Inferior parietal cortex (tissue), 1 donor: Measurements from ENCODE around the gene TMEM218.
A peak's percentile ranks its signal among the peaks of the same experiment; 100 is the strongest.

ENCODE experiments used
- DNase-seq: peaks from one replicate; pipeline ENCODE4 v3.0.0-alpha.2; 2016; ENCODE audit errors: extremely low spot score

TMEM218 gene

GRCh38 chr11:125129316-125129993, 18.0 kb upstream of the TMEM218 start:
- no peak for DNase-seq

DNA sequence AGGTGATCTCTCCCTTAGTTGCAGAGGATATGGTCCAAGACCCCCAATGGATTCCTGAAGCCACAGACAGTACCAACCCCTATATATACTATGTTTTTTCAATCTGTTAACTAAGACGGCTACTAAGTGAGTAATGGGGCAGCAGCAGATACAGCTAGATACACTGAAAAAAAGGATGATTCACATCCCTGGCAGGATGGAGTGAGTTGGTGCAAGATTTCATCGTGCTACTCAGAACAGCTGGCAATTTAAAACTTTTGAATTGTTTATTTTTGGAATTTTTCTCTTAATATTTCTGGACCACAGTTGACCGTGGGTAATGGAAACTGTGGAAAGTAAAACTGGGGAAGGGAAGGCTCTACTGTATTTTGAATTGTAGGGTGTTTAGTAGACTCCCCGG, 17.0 kb upstream of the TMEM218 start:
- no peak for DNase-seq

DNA sequence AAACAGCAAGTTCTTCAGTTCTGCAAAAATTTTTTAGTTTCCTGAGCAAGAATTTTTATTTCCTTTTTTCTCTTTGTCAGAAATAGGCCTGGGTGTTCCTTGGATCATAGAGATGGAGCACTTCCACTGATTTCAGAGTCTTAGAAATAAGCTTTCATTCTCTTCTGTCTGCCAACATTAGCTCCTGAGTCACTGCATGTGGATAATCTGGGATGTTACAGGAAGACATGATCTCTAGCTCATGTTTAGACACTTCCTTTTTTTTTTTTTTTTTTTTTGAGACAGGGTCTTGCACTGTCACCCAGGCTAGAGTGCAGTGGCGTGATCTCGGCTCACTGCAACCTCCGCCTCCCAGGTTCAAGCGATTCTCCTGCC, 13.2 kb upstream of the TMEM218 start:
- DNase-seq, result no peak

DNA sequence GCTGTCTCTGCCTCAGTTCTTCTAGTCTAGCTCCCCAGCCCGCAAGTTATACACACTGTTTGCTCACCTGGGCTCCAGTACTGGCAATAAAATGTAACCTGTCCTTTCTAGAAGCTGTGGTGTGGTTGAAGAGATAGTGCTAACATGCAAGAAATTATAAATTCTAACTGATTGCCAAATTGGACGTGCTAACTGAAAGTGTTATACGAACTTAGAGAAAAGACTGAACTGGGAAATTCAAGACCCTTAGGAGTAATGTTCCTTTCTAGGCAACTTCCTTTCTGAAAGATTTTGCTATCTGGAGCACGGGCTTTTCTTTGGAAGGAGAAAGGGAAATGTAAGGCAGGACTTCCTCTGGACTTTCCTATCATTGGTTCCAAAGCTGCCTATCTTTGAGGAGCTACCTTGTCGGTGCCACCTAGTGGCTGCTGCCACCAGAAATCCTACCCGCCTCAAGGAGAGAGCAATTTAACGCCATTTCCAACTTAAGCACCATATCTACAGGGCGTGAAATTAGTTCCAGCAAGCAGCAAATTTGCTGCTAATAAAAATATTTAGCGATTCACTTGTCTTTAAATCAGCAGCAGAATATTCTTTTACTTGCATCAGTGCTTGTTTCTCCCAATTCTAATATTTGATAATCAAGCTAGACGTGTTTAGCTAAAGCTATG, 12.7 kb upstream of the TMEM218 start:
- peak; percentile 47 for DNase-seq

GRCh38 chr11:125123194-125123946, 11.9 kb upstream of the TMEM218 start:
- no peak for DNase-seq

GRCh38 chr11:125117429-125117828, 6.0 kb upstream of the TMEM218 start:
- no peak for DNase-seq

- no peak for DNase-seq
These were observed 3.1 kb upstream of the TMEM218 start for GRCh38 chr11:125114518-125114917.

DNA sequence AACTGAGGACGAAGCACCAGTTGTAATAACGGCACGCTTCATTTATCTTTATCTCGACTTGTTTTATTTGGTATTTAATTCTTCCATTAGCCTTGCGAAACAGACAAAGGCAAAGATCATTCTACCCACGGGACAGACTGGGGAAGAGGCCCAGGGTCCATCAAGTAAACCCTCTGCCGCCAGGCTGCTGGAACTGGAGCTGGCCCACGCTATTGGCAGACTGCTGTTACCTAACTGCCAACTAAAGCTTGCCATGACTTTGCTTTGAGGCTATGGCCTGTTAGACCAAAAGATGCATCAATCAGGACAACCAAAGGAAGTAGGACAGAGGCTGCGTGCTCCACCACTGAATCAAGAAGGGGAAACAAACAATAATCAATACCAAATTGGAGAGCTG, 780 bp upstream of the TMEM218 start:
- no peak for DNase-seq

DNA sequence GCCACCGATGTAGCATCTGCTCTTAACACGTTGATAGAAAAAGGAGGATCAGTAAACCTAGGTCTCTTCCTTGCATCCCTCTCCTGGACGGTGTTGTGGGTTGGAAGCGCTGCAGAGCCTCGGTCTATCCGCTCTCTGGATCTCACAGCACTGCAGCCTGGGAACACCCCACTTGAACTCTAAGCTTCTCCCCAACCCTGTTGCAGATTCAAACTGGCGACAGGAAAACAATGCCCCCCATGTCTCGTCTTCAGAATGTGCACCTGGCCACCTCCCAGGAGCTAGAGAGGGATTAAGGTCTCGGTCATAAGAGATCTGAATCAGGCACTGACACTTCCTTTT, 454 bp downstream of the TMEM218 start:
- DNase-seq, result peak; percentile 34

DNA sequence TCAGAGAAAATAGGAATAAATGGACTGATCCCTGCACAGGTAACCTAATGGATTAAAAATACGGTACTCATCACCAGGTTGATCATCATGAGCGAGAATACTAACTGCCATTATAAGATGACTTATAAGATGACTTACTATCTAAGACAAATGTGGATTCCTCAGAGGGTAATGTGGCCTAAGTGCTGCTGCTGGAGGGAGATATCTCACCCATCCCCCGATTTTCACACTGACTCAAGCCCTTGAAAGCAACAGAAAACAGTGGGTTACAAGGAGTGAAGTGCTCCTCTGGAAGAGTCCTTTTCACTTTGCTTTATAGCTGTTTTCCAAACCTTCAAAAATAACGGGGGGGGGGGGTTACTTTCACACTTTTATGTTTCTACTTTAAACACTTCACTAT, 920 bp downstream of the TMEM218 start:
- DNase-seq, result no peak

- no peak for DNase-seq
These were observed 3.0 kb downstream of the TMEM218 start for GRCh38 chr11:125108469-125108868.

DNA sequence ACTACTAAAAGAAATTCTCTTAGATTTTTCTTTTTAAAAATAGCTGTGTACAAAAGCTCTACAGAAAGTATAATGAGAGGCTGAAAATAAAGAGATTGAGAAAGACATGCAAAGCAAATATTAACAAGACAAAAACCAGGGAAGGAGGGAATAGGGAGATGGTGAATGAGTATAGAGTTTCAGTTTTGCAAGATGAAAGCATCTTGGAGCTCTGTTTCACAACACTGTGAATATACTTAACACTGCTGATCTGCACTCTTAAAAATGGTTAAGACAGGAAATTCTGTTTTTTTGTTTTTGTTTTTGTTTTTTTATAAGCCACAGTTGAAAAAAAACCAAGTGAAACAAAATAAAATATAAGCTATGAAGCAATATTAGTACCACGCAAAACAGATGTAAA, 5.5 kb downstream of the TMEM218 start:
- DNase-seq, result no peak

- DNase-seq, result no peak
These were observed 8.9 kb downstream of the TMEM218 start for GRCh38 chr11:125102510-125102909.

DNA sequence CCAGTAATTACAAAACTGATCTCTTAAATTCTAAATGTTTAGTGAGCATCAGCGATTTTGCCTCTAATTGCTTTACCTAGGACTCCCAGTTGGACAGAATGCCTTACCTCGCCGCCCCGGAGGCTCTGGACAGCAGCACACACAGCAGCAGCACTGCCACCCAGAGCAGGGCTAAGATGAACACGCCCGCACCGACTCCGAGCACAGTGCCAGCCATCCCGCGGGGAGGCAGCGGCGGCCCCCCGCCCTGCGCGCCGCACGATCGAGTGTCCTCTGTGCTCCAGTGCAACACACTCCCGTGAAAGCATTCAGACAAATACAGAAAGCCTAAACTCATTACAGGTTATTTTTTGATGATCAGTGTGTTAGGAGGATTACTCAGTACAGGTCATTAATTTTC, 9.4 kb downstream of the TMEM218 start:
- DNase-seq, result no peak

- DNase-seq, result no peak
These were observed 9.8 kb downstream of the TMEM218 start for GRCh38 chr11:125101596-125101995.

DNA sequence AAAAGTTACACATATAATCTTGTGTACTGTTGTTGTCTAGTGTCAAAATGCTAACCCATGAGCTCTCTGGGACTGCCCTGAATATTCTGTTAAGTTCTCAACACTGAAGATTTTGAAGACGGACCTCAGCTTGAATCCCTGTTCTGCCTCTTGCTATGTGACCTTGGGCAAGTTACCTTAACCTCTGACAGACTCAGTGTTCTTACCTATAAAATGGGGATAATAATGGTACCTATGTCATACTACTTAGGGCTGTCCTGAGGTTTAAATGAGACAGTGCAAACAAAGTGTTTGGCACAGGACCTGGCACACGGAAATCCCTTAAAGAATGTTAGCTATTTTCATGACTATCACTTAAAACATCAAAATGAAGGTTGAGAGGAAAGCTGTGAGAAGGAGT, 11.3 kb downstream of the TMEM218 start:
- no peak for DNase-seq

- no peak for DNase-seq
These were observed 16.7 kb downstream of the TMEM218 start for GRCh38 chr11:125094731-125095130.

- no peak for DNase-seq
These were observed 17.9 kb downstream of the TMEM218 start for GRCh38 chr11:125093502-125093901.

DNA sequence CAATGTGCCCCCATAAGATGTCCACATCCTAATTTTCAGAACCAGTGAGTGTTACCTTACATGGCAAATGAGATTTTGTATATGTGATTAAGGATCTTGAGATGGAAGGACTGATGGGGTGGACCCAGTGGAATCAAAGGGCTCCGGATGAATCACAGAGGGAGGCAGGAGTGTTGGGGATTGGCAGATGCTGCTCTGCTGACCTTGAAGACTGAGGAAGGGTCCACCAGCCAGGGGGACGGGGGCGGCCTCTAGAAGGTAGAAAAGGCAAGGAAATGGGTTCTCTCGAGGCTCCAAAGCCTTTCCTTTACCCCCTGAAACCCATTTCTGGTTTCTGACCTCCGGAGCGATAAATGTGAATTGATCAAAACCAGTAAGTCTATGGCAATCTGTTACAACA, 18.8 kb downstream of the TMEM218 start:
- DNase-seq, result no peak

- DNase-seq, result no peak
These were observed 19.4 kb downstream of the TMEM218 start for GRCh38 chr11:125091877-125092664.

GRCh38 chr11:125091247-125091876, 20.1 kb downstream of the TMEM218 start:
- DNase-seq, result peak; percentile 70

- no peak for DNase-seq
These were observed 20.6 kb downstream of the TMEM218 start for GRCh38 chr11:125090816-125091215.
